ENCODE results near the gene BCAS3. TPM values are rescaled to one million over a fixed set of nuclear protein-coding genes. Genes with fewer than 3 reads are reported as not detected.
A peak's percentile ranks its signal among the peaks of the same experiment; 100 is the strongest.

The BCAS3 gene
- total RNA-seq, 2 experiments from 2014 or later = 13.7 to 25.8 TPM

GRCh38 chr17:61390479-61390791, 712.8 kb downstream of the BCAS3 start:
- Mint-ChIP-seq H3K4me3 (no peak overlapping the region), H3K9me3 (ENCODE audit: low read depth) (no peaks in the 10 kb centered on the region), H3K27ac (no peak overlapping the region), H3K36me3 (no peaks in the 10 kb centered on the region), H3K27me3 (peaks cover 11% of the 10 kb centered on the region), H3K4me1 (no peaks in the 10 kb centered on the region)
- DNase-seq (no peak), ATAC-seq (no peak)
- CTCF ChIA-PET = interaction anchor here (0.6 to 3.0 kb wide), 10 partner anchors 16 to 670 kb away, joined by 3 to 8 read pairs (median 3); no protein-coding TSS in a partner anchor

GRCh38 chr17:61391595-61392291, 714.1 kb downstream of the BCAS3 start:
- Mint-ChIP-seq H3K4me3 (no peak overlapping the region), H3K27ac (no peak overlapping the region), H3K9me3 (ENCODE audit: low read depth) (no peaks in the 10 kb centered on the region), H3K36me3 (no peaks in the 10 kb centered on the region), H3K27me3 (peaks cover 21% of the 10 kb centered on the region), H3K4me1 (no peaks in the 10 kb centered on the region)
- DNase-seq (no peak), ATAC-seq (no peak)
- CTCF ChIA-PET = interaction anchor here (1.0 to 3.0 kb wide), 4 partner anchors 18 to 671 kb away, joined by 3 to 8 read pairs (median 4); no protein-coding TSS in a partner anchor

- ATAC-seq = no peak
- no peaks in the 10 kb centered on the region for H3K4me1 Mint-ChIP-seq
- H3K9me3 Mint-ChIP-seq (ENCODE audit: low read depth) = no peaks in the 10 kb centered on the region
- no peak overlapping the region for H3K4me3 Mint-ChIP-seq
- peaks cover 24% of the 10 kb centered on the region for H3K27me3 Mint-ChIP-seq
- no peak for DNase-seq
- H3K36me3 Mint-ChIP-seq = no peaks in the 10 kb centered on the region
- no peak overlapping the region for H3K27ac Mint-ChIP-seq
- CTCF ChIA-PET = interaction anchor here (1.7 kb wide), 1 partner anchor 421 kb away, joined by 5 read pairs; no protein-coding TSS in a partner anchor
These were observed 715.0 kb downstream of the BCAS3 start for GRCh38 chr17:61392679-61393078.

- no peak for ATAC-seq
These were observed 715.9 kb downstream of the BCAS3 start for GRCh38 chr17:61393550-61393903.

GRCh38 chr17:61393904-61394629, 716.4 kb downstream of the BCAS3 start:
- CTCF ChIA-PET = interaction anchor here (0.7 to 2.9 kb wide), 5 partner anchors 15 to 395 kb away, joined by 3 to 9 read pairs (median 3); no protein-coding TSS in a partner anchor
- no peak overlapping the region for H3K27ac Mint-ChIP-seq
- no peak overlapping the region for H3K4me3 Mint-ChIP-seq
- no peak for DNase-seq
- no peaks in the 10 kb centered on the region for H3K36me3 Mint-ChIP-seq
- peaks cover 8% of the 10 kb centered on the region for H3K4me1 Mint-ChIP-seq
- no peak for ATAC-seq
- H3K9me3 Mint-ChIP-seq (ENCODE audit: low read depth) = no peaks in the 10 kb centered on the region
- peaks cover 36% of the 10 kb centered on the region for H3K27me3 Mint-ChIP-seq

More at GRCh38 chr17:61393550-61393903, 715.9 kb downstream of the BCAS3 start:
- Mint-ChIP-seq H3K9me3 (ENCODE audit: low read depth) (no peaks in the 10 kb centered on the region), H3K27ac (no peak overlapping the region), H3K27me3 (peaks cover 33% of the 10 kb centered on the region), H3K36me3 (no peaks in the 10 kb centered on the region), H3K4me1 (peaks cover 6% of the 10 kb centered on the region), H3K4me3 (no peak overlapping the region)
- CTCF ChIA-PET = interaction anchor here (0.7 to 2.9 kb wide), 3 partner anchors 16 to 392 kb away, joined by 3 to 9 read pairs (median 4); no protein-coding TSS in a partner anchor
- DNase-seq = no peak

- Mint-ChIP-seq H3K27ac (no peak overlapping the region), H3K9me3 (ENCODE audit: low read depth) (no peaks in the 10 kb centered on the region), H3K4me1 (peaks cover 8% of the 10 kb centered on the region), H3K36me3 (no peaks in the 10 kb centered on the region), H3K4me3 (no peak overlapping the region), H3K27me3 (peaks cover 38% of the 10 kb centered on the region)
- DNase-seq (no peak), ATAC-seq (no peak)
- CTCF ChIA-PET = interaction anchor here (0.8 to 2.9 kb wide), 5 partner anchors 15 to 674 kb away, joined by 3 to 9 read pairs (median 3); no protein-coding TSS in a partner anchor
These were observed 717.2 kb downstream of the BCAS3 start for GRCh38 chr17:61394630-61395408.

- Mint-ChIP-seq H3K4me3 (no peak overlapping the region), H3K27me3 (peaks cover 39% of the 10 kb centered on the region), H3K4me1 (peaks cover 8% of the 10 kb centered on the region), H3K9me3 (ENCODE audit: low read depth) (no peaks in the 10 kb centered on the region), H3K27ac (no peak overlapping the region), H3K36me3 (no peaks in the 10 kb centered on the region)
- CTCF ChIA-PET = interaction anchor here (0.9 to 2.9 kb wide), 3 partner anchors 11 to 675 kb away, joined by 3 to 9 read pairs (median 3); no protein-coding TSS in a partner anchor
- no peak for ATAC-seq
- DNase-seq = no peak
These were observed 717.8 kb downstream of the BCAS3 start for GRCh38 chr17:61395409-61395982.

GRCh38 chr17:61395983-61396585, 718.4 kb downstream of the BCAS3 start:
- ATAC-seq = no peak
- CTCF ChIA-PET = interaction anchor here (0.9 to 2.9 kb wide), 4 partner anchors 12 to 675 kb away, joined by 3 to 10 read pairs (median 6); no protein-coding TSS in a partner anchor
- no peak for DNase-seq

GRCh38 chr17:61396586-61397085, 719.0 kb downstream of the BCAS3 start:
- ATAC-seq (no peak), DNase-seq (no peak)
- H3K27me3 Mint-ChIP-seq = peaks cover 50% of the 10 kb centered on the region
- H3K36me3 Mint-ChIP-seq = no peaks in the 10 kb centered on the region
- CTCF ChIA-PET = interaction anchor here (1.7 to 2.9 kb wide), 2 partner anchors 12 to 13 kb away, joined by 3 to 10 read pairs; no protein-coding TSS in a partner anchor
- H3K4me1 Mint-ChIP-seq = peaks cover 14% of the 10 kb centered on the region
- no peak overlapping the region for H3K4me3 Mint-ChIP-seq
- no peaks in the 10 kb centered on the region for H3K9me3 Mint-ChIP-seq (ENCODE audit: low read depth)
- no peak overlapping the region for H3K27ac Mint-ChIP-seq

More at GRCh38 chr17:61395983-61396585, 718.4 kb downstream of the BCAS3 start:
- H3K36me3 Mint-ChIP-seq = no peaks in the 10 kb centered on the region
- H3K4me1 Mint-ChIP-seq = peaks cover 11% of the 10 kb centered on the region
- H3K27me3 Mint-ChIP-seq = peaks cover 44% of the 10 kb centered on the region
- H3K4me3 Mint-ChIP-seq = no peak overlapping the region
- no peak overlapping the region for H3K27ac Mint-ChIP-seq
- no peaks in the 10 kb centered on the region for H3K9me3 Mint-ChIP-seq (ENCODE audit: low read depth)

- peaks cover 14% of the 10 kb centered on the region for H3K4me1 Mint-ChIP-seq
- ATAC-seq (no peak), DNase-seq (no peak)
- H3K9me3 Mint-ChIP-seq (ENCODE audit: low read depth) = no peaks in the 10 kb centered on the region
- no peak overlapping the region for H3K27ac Mint-ChIP-seq
- CTCF ChIA-PET = interaction anchor here (0.6 to 2.9 kb wide), 4 partner anchors 12 to 396 kb away, joined by 3 to 10 read pairs (median 4); no protein-coding TSS in a partner anchor
- peak overlapping the region; percentile 11 for H3K4me3 Mint-ChIP-seq
- no peaks in the 10 kb centered on the region for H3K36me3 Mint-ChIP-seq
- H3K27me3 Mint-ChIP-seq = peaks cover 55% of the 10 kb centered on the region
These were observed 719.6 kb downstream of the BCAS3 start for GRCh38 chr17:61397086-61397842.

GRCh38 chr17:61398721-61399130, 721.1 kb downstream of the BCAS3 start:
- no peak for ATAC-seq
- Mint-ChIP-seq H3K9me3 (ENCODE audit: low read depth) (no peaks in the 10 kb centered on the region), H3K27me3 (peaks cover 70% of the 10 kb centered on the region), H3K4me1 (peaks cover 25% of the 10 kb centered on the region), H3K4me3 (peak overlapping the region; percentile 62), H3K27ac (peak overlapping the region; percentile 68), H3K36me3 (no peaks in the 10 kb centered on the region)
- CTCF ChIA-PET = interaction anchor here (1.0 to 2.9 kb wide), 4 partner anchors 8 to 427 kb away, joined by 3 to 10 read pairs (median 4); no protein-coding TSS in a partner anchor
- no peak for DNase-seq

Data from activated CD8-positive, alpha-beta memory T cell treated with anti-CD3 and anti-CD28 coated beads, Interleukin-2, amount 10 ng/mL, durations not matched to agents 7 days and 5 days (primary cell).